ENCODE data around the gene COL15A1. TPM values are rescaled to one million over a fixed set of nuclear protein-coding genes. Genes with fewer than 3 reads are reported as not detected.
"Not testable (repeated sequence)": the region's sequence is repeated elsewhere in the genome, so short reads cannot be mapped to it uniquely, and the experiment has no call there.

COL15A1 gene
- total RNA-seq (2014; rRNA removed; shearing (Covaris generic)): not detected in 2 replicates

DNA sequence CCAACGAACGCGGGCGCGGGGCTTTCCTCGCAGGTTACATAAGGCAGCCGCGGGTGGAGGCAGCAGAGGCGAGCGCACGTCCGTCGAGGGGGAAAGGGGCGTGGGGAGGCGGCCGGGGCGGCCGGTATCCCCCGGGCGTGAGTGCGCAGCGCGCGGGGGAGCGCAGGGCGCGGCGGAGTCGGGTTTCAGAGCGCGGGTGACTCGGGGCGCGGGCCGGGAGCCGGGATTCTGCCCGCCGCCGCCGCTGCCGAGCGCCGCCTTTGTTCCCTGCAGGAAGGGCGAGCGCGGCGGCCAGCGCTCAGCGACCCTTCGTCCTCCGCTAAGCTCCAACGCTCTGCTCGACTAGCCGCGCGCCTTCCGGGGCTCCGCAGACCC, at the start of gene COL15A1:
Gene COL15A1, plus strand, starts transcription at position 226 of the 375 bp plus-strand sequence. CDS start 155 bp downstream, outside the sequence.
- no peak for DNase-seq (ENCODE audit: low spot score)

DNA sequence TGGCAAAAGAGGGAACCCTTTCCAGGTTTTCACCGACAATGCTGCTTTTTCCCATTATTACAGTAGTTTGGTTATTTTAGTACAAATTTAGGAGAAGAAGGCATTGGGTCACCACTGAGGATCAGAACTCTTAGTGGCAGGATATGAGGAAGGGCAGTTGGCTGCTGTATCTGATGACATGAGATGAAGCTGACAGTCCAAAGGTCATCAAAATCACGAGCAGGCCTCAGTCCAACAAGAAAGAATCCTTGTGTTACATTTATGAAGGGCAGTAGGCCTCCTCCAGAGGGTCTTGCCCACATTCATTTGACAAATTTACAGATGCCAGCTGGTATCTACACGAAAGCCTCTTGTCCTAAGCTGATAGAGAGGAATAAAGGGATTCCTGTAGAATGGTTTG, 49.5 kb upstream of the COL15A1 start:
- DNase-seq (ENCODE audit: low spot score): no peak

DNA sequence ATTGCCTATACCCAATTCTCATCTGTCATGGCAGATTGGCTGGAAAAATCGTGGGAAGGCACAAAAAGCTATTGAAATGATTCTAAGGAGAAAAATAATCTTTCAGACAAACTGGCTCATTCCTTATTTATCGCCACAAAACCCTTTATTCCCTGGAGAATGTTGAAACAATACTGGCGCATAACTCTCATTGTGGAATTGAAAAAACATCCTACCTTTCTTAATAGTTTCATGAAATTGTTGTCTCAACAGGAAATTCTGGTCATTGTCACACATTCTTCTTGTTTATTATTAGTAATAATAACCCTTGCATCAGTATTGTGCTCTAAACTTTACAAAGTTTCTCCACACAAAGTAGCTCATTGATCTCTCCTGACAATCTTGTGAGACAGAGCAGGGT, 48.9 kb upstream of the COL15A1 start:
- DNase-seq (ENCODE audit: low spot score): no peak

DNA sequence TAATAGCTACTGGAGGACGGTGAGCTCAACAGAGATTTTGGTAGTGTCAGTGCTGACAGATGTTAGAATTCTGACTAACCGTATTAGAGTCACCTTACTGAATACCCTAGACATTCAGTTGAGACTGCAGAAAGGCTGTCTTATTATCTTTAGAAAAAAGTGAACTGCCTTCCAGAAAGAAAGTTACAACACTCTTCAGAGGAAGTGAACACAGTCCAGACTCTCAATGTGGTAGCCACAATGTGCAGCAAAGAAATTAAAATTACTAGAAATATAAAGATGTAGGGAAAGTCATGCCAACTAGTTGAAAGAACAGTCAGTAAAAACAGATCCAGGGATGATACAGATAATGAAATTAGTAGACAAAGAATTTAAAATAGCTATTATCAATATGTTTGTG, 47.1 kb upstream of the COL15A1 start:
- DNase-seq (ENCODE audit: low spot score): no peak

DNA sequence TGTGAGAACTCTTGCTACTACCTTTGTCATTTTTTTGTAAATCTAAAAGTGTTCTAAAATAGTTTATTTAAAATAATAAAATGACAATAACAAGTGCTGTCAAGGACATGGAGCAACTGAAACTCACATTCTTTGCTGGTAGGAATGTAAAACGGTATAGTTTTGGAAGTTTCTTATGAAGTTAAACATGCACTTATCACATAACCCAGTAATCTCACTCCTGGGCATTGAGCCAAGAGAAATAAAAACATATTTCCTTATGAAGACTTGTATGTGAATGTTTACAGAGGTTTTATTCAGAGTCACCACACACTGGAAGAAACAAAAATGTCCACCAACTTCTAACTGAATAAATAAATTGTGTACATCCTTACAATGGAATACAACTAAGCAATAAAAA, 46.0 kb upstream of the COL15A1 start:
- peak; percentile 41 for DNase-seq (ENCODE audit: low spot score)

DNA sequence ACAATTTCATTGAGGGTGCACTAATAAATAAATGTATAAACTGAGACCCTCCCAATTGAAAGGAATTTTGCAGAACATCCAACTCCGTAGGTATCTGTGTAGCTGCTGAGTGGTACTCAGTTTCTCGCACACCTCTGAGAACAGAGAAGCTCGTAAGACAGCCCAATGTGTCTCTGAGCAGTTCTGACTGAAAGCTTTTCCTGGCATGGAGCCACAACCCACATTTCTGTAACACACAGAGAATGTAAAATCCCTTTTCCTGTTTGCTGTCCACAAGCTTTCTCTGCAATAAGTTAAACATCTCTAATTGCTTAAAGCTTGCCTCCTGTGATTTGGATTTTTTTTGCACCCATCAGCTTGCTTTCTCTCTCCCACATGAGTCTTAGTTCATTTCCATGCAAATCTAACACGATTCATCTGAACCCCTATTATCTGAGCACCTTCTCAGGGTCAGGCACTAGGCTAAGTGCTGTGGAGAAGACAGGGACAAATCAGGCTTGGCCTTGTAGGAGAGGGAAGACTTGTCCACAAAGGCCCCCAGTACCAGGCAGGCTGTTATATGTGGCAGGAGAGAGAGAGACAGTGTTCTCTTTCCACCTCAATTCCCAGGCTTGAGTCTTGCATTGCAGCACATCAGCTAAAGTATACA, 44.2 kb upstream of the COL15A1 start:
- no peak for DNase-seq (ENCODE audit: low spot score)

DNA sequence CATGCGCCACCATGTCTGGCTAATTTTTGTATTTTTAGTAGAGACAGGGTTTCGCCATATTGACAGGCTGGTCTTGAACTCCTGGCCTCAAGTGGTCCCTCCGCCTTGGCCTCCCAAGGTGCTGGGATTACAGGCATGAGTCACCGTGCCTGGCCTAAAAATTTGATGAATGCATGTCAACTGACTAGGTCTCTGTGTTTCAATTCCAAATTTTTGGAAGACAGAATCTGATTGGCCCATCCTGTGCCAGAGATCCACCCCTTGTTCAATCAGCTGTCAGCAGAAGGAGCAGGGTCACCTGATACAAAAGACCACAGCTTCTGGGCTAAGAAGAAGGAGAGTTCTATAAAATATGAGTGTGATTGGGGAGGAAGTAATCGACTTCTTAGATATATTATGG, 43.5 kb upstream of the COL15A1 start:
- DNase-seq (ENCODE audit: low spot score): no peak

DNA sequence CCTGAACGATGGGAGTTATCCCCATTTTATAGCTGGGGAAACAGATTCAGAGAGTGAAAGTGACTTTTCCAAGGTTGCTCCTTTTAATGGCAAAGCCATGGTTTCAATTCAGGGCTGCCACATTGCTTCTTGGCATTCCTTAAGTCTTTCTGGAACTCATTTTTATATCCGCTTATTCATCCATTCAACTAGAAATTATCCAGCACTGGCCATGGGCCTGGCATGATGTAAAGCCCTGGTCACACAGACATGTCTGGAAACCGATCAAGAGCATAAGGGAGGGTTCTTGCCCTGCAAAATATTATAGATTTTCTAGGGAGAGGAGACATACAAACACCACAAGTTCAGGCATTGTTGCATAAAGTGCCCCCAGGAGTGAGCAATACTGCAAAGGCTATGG, 43.0 kb upstream of the COL15A1 start:
- no peak for DNase-seq (ENCODE audit: low spot score)

DNA sequence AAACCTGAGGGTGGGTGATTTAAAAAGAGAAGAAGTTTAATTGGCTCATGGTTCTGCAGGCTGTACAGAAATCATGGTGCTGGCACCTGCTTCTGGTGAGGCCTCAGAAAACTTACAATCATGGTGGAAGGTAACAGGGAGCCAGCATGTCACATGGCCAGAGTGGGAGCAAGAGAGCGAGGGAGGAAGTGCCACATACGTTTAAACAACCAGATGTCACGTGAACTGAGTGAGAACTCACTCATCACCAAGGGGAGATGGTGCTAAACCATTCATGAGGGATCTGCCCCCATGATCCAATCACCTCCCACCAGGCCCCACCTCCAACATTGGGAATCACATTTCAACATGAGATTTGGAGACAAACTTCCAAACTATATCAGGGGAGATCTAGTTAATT, 41.9 kb upstream of the COL15A1 start:
- DNase-seq (ENCODE audit: low spot score): not testable (repeated sequence)

DNA sequence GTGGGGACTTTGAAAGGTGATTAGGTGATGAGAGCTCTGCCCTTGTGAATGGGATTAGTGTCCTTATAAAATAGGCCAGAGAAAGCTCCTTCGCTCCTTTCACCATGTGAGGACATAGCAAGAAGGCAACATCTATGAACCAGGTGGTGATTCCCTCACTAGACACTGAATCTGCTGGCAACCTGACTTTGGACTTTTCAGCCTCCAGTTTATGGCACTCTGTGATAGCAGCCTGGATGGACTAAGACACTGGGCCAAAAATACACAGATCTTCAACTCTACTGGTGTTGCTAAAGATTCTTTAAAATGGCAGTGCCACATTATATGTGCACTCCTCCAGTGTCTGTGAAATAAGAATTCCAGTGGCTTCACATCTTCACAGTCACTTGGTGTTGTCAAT, 41.2 kb upstream of the COL15A1 start:
- DNase-seq (ENCODE audit: low spot score): no peak

DNA sequence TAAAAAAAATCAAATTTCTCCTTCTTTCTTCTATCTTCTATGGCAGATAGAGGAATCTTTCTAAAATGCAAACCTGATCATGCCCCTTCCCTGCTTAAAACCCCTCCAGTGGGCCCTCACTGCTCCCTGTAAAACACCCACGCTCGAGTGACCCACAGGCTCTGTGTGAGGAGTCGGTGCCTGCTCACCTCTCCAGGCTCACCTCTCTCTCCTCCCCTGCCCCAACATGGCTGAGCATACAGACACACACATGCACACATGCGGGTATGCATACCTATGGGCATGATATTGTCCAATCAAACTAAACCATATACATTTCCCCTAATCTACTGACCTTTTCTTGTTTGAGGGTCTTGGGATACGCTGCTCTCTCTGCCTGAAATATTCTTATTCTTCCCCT, 40.8 kb upstream of the COL15A1 start:
- no peak for DNase-seq (ENCODE audit: low spot score)

DNA sequence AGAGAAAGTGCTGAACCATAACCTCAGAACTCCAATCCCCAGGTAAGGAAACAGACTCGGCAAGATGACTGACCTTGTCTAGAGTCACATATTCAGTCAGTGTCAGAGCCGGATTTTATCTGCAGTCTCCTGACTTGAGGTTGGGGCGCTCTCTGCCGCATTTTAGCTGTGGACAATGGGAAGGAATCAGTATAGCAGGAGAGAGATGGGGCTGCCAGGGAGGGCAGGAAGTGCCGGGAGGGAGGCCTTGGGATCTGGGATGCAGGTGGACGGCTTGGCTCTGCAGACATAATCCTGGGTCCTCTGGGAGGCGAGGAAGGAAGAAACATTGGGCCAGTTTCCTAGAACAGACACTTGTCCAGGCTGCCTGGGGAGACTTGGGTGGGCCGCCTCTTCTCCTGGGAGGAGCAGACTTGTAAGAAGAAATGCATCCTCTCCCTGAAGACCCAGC, 39.7 kb upstream of the COL15A1 start:
- no peak for DNase-seq (ENCODE audit: low spot score)

DNA sequence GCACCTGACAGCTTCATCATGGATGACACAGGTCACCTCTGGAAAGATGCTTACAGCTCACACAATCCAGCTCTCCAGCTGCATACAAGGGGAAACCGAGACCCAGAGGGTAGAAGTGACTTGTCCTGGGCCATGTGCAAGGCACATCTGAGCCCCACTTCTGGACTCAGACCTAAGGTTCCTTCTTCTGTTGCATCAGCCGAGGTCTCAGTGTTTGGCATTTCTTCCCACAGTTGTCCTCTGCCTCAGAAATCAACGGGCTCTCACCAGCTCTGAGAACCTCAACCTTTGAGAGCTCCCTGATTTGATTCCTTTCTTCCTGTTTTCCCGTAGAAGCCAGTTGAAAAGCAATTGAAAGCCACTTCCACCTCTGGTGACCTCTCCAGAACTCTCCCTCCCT, 38.7 kb upstream of the COL15A1 start:
- DNase-seq (ENCODE audit: low spot score): no peak

DNA sequence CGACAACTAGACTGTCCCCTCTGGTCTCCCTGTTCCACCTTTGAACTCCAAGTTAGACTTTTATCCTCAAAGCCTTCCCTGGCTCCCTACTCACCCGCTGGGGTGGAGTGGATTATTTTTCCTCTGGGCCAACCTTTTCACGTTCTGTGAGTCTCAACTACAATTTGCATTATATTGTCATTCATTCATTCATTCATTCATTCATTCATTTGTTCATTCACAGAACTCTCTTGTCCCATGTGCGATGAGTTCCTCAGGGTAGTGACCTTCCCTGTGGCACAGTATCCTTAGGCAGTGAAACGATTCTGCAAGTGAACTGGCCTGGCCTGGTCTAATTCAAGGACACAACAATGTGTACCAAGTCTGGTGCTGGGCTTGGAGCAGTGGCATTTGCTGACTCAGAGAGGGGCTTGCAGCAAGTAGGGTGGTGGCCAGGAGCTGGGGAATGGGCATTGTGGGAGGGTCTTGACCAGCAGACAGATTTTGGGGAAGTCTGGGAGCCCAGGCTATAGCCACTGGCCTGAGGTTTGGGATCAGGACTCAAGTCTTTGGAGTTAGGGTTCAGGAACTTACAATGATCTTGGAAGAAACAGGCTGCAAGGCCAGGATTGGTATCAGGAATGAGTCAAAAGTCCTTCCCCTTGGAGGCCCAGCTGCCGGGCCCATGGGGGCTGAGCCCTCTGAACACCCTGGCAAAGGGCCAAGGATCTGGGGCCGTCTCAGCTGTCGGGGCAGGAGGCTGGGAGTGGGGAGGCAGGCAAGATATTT, 37.2 kb upstream of the COL15A1 start:
- DNase-seq (ENCODE audit: low spot score): no peak

DNA sequence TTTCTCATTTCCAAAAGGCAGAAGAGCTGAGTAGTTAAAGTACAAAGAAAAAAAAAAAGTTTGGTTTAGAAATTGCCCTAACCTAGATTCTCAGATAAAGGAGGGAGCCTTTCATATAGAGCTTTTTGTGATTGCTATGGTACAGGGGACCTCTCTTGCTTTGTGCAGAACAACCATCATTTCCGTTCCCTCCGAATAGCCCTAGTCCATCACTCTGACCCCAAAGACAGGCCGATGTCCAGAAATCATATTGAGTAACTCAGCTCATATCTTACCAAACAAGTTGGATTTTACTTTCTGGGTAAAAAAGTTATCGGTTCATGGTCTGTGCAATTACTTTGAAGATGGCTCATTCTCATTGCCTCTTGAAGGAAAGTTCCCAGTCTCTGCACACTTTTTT, 36.7 kb upstream of the COL15A1 start:
- no peak for DNase-seq (ENCODE audit: low spot score)

DNA sequence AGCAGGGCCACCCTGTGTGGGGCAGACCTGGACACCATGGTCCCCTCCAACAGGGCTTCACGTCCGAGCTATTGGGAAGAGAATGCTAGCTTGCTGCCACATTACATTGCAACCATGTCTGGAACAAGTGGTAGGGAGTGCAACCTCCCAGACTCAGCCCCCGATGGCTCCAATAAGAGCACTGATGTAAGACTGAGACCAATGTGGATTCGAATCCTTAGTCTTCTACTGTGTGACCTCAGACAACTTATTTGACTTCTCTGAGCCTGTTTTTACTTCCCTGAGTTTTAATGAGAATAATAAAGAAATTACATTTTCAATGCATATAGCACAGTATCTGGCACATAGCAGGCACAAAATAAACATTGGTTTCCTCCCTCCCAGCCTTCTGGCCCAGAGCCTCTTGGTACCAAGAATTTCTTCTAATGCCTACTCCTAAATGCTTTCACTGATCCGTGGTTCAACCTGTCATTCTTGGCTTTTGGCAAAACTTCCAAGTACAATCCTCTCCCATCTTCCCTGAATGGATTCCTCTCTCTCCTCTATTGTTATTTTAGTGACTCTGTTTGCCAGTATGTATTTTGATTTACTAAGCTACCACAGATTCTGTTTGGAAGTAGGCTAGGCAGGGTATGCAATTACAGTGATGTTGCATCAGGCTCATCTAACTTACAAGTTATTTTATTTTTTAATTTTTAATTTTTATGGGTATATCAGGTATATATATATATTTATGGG, 34.6 kb upstream of the COL15A1 start:
- no peak for DNase-seq (ENCODE audit: low spot score)

DNA sequence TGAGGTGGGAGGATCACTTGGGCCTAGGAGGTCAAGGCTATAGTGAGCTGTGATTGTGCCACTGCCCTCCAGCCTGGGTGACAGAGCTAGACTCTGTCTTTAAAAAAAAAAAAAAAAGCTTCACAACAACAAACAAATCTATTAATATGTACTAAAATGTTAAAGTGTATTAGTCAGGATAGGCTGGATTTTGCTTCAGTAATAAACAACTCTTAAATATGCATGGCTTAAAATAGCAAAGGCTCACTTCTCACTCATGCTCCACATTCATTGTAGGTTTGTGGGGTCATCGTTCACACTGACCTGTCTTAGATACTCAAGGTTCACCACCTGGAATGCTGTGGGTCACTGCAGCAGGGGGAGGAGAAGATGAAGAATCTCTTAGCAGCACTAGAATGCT, 33.8 kb upstream of the COL15A1 start:
- no peak for DNase-seq (ENCODE audit: low spot score)

DNA sequence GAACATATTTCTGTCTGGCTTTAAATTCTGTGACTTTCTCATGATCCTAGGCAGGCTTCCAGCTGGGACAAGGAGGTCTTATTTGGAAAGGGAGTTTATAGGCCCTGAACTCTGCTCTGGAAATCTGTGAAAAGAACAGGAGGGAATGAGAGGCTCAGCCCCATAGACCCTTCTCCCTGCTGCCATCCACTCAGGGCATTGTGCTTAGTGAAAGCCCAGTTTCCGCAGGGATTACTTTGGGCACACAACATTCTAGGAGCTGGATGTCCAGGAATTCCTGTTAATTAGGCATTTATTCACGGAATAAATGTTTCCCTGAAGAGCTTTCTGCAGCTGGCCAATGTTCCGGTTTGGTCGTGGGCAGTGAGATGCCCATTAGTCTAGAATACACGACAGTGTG, 32.7 kb upstream of the COL15A1 start:
- DNase-seq (ENCODE audit: low spot score): no peak

DNA sequence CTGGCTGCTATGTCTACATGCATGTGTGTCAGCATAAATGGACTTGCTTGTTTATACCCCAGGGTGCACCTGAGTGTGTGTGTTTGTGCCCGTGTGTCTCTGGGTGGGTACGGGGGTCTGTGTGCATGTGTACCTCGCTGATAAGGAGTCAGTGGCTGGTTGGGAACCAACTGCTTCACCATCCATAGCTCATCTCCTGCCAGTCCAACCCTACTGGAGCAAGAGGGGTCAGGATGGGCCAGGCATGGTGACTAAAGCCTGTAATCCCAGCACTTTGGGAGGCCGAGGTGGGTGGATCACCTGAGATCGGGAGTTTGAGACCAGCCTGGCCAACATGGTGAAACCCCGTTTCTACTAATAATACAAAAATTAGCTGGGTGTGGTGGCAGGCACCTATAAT, 32.0 kb upstream of the COL15A1 start:
- DNase-seq (ENCODE audit: low spot score): not testable (repeated sequence)

DNA sequence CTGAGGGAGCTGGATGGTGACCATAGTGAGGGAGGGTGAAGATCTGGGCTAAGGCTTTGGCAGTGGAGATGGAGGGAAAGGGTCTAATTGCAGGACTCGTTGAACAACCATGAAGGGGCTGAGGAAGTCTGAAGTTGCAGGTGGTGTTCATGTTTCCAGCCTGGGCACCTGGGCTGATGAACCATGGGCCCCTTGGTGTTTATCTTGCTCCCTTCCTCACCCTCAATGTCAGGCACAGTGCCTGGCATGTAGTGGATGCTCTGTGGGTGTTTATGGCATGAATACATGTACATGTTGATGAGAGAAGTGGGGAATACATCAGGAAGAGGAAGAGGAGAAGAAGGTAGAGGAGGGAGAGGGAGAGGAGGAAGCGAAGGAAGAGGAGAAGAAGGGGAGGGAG, 31.3 kb upstream of the COL15A1 start:
- DNase-seq (ENCODE audit: low spot score): no peak

DNA sequence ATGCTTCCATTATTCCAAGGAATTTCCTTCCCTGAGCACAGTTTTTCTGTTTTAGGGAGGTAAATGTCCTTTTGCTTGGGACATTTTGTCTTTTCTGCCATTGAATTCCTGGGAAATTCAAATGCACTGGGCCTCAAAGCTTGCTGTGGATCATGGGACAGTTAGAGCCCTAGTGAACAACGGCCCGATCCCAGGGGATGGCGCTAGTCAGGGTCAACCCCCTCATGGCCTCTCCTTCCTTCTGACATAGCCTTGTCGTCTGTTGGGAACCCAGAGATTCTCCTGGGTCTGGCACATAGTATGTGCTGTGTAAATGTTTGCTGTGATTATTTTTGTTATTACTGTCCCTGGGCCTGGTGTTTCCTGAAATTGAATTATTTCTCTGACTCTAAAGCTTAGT, 30.7 kb upstream of the COL15A1 start:
- DNase-seq (ENCODE audit: low spot score): no peak

DNA sequence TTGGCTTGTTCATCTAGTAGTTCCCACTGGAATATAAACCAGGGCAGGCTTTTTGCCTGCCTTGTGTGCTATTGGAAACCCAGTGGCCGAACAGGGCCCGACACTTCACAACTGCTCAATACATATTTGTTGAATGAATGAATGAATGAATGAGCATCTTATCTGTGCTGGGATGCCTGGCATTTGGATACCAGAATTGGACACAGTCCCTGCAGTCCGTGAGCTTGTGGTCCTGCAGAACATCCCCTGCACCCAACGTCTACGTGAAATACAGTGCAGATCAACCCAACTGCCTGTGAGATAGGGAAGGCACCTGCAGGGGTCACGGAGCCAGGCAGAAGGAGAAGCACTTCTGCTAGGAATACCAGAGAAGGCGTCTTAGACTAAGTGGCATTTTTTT, 30.0 kb upstream of the COL15A1 start:
- DNase-seq (ENCODE audit: low spot score): no peak

DNA sequence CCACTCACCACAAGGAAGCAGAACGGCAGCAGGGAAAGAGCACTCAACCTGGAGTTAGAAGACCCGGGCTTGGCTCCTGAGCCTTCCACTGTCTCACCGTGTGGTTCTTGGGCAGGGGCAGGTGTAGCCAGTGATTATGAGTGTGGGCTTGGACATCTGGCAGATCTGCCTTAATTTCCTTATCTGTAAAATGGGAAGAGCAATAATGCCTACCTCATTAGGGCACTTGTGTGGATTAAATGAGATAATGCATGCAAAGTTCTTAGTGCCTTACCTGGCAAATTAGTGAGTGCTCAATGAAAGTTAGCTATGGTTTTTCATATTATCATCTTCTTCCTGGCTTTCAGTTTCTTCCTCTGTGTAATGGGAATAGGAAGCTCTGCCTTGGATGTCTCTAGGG, 28.1 kb upstream of the COL15A1 start:
- DNase-seq (ENCODE audit: low spot score): no peak
